Upper lobe of left lung (tissue), 6 donors: ENCODE data around the gene DNAAF8. TPM values are rescaled to one million over a fixed set of nuclear protein-coding genes. Genes with fewer than 3 reads are reported as not detected.

Experiments used
- ATAC-seq, 2 donors: fragments of 200-7000 bp; cut with Tn5 transposase; one replicate each; pipeline ENCODE4 v1.9.1; 2022; ENCODE audit warnings: mild to moderate bottlenecking in 2 of 2, moderate library complexity in 2 of 2; ENCODE audit not compliant: low FRiP score in 2 of 2
- DNase-seq, 2 donors: peaks; one replicate each; pipeline ENCODE4 v3.0.0-alpha.2; 2019 to 2020
- H3K27ac ChIP-seq, 4 donors: fragments of 200-600 bp; sonication (generic); one replicate each; pipeline ENCODE4 v1.5.1; 2016 to 2019
- H3K27me3 ChIP-seq, 4 donors: fragments of 200-600 bp; sonication (generic); one replicate each; pipeline ENCODE4 v1.5.1; 2017 to 2019
- H3K36me3 ChIP-seq, 4 donors: fragments of 200-600 bp; sonication (generic); one replicate each; pipeline ENCODE4 v1.5.1; 2016 to 2019
- H3K4me1 ChIP-seq, 4 donors: fragments of 200-600 bp; sonication (generic); one replicate each; pipeline ENCODE4 v1.5.1; 2018 to 2019
- H3K4me3 ChIP-seq, 4 donors: fragments of 200-600 bp; sonication (generic); one replicate each; pipeline ENCODE4 v1.5.1; 2017 to 2019; ENCODE audit warnings: mild to moderate bottlenecking in 2 of 4, moderate library complexity in 1 of 4
- H3K9me3 ChIP-seq, 4 donors: fragments of 200-600 bp; sonication (generic); one replicate each; pipeline ENCODE4 v1.5.1; 2018 to 2019
- EP300 ChIP-seq, 4 donors: sonication (generic); formaldehyde crosslinking; IDR thresholded peaks; one replicate each; pipeline ENCODE4 v1.5.1; 2017; ENCODE audit warnings: antibody characterized with exemption in 4 of 4, control low read depth in 2 of 4
- POLR2A ChIP-seq, 4 donors: fragments of 450-650 bp; IDR thresholded peaks; one replicate each; pipeline ENCODE4 v1.5.1; 2016 to 2017; ENCODE audit warnings: antibody characterized with exemption in 4 of 4, mild to moderate bottlenecking in 2 of 4
- POLR2AphosphoS5 ChIP-seq, 2 donors: sonication (generic); formaldehyde crosslinking; IDR thresholded peaks; one replicate each; pipeline ENCODE4 v1.5.1; 2017; ENCODE audit warnings: antibody characterized with exemption in 2 of 2
- WGBS, 2 donors: methylation state at CpG; one replicate each; pipeline ENCODE4 v1.1.5; 2017 to 2018; 5-methylcytosine and 5-hydroxymethylcytosine counted together
- total RNA-seq, 6 donors: library from RNA; depleted of rRNA in 4 of 6; stranded (reverse); fragments of >200 nt in 4 of 6; gene quantifications; one replicate each; pipeline versions ENCODE4 v1.1.0 to v1.2.1, GENCODE V29; 2016 to 2021
- TF ChIP-seq, protein P1 (sequence below), 6 experiments: fragments of 450-650 bp in 4 of 6; fragments of 200-600 bp in 2 of 6; sonication (generic) in 2 of 6; IDR thresholded peaks; one replicate each; pipeline ENCODE4 v1.5.1; 2016 to 2019; ENCODE audit warnings: antibody characterized with exemption in 6 of 6
- donor health status: DM: no; HTN: no; CAD: no; lungs with moderate emphysema.
- donor health status: DM: no; HTN: yes; CAD: no; lungs with severe emphysema.

The DNAAF8 gene
- total RNA-seq, 6 donors from 2014 or later, result 1.6 to 19.1 (median 4.3) TPM

DNA sequence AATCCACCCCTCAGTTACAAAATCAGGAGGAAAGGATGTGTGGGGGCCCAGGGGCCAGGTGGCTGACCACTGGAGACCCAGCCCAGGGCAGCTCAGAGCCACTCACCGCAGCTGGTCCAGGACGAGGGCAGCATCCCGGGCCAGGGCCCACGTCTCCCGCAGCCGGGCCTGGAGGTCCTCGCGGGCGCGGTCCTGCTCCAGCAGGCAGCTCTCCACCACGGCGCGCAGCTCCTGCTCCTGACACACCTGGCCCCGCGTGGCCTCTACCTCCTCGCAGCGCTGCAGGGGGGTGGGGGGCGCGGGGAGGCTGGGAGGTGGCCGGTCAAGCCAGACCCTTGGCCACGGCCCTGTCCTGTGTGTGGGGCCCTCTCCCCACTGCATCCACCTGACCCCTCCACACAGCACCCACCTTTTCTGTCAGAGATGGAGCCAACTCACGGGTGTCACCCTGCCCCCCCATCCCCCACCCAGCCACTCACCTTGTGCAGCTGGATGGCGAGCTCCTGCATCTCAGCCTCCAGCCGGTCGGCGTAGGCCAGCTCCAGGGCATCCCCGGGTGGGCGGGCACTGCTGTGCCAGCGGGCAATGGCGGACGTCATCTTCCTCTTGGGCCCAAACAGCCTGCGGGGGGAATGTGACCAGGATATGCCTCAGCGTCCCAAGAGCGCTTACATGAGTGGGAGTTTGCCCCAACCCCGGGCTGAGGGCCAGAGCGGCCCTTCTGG, 35.9 kb upstream of the DNAAF8 start:
- WGBS, 2 donors, result 85 to 97% methylated on average over 6 to 19 of the region's 36 CpGs
- Histone ChIP-seq H3K9me3 (no peaks in the 10 kb centered on the region), H3K27me3 (no peaks in the 10 kb centered on the region), H3K4me1 (peaks cover 8 to 17% (median 9%) of the 10 kb centered on the region in 4 donors), H3K36me3 (peaks cover 12 to 81% (median 52%) of the 10 kb centered on the region in 4 donors), H3K4me3 (no peak overlapping the region), H3K27ac (no peak overlapping the region)
- ATAC-seq (no peak), DNase-seq (peak in 1 of 2 donors; percentile 82)
- TF ChIP-seq, protein P1, sequence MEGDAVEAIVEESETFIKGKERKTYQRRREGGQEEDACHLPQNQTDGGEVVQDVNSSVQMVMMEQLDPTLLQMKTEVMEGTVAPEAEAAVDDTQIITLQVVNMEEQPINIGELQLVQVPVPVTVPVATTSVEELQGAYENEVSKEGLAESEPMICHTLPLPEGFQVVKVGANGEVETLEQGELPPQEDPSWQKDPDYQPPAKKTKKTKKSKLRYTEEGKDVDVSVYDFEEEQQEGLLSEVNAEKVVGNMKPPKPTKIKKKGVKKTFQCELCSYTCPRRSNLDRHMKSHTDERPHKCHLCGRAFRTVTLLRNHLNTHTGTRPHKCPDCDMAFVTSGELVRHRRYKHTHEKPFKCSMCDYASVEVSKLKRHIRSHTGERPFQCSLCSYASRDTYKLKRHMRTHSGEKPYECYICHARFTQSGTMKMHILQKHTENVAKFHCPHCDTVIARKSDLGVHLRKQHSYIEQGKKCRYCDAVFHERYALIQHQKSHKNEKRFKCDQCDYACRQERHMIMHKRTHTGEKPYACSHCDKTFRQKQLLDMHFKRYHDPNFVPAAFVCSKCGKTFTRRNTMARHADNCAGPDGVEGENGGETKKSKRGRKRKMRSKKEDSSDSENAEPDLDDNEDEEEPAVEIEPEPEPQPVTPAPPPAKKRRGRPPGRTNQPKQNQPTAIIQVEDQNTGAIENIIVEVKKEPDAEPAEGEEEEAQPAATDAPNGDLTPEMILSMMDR (IDR thresholded peaks at IDR 0.05), result no peak
- TF ChIP-seq EP300 (IDR thresholded peaks at IDR 0.05) (no peak), POLR2A (IDR thresholded peaks at IDR 0.05) (no peak), POLR2AphosphoS5 (IDR thresholded peaks at IDR 0.05) (no peak)

DNA sequence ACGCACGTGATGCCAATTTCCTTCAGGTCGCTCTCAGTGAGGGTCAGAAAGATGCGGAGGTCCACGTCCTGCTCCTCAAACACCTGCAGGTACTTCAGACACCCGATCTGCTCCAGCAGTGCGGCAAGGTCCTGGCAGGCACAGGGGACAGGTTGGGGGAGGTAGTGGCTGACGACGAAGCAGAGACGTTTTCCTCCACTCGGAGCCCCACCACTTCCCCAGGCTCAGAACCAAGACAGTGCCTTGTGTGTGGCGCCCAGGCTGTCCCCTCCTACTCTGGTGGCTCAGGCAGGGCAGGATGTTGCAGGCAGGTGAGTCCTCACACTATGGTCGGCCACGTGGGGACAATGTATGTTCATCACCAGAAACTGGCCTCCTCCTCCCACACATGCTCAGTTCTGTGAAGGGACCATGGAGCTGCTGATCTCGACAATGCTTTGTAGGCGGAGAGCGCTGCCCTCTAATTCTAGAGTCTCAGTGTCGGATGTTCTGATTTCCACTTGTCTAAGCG, 35.2 kb upstream of the DNAAF8 start:
- TF ChIP-seq, protein P1 (IDR thresholded peaks at IDR 0.05), result no peak
- TF ChIP-seq EP300 (IDR thresholded peaks at IDR 0.05) (no peak), POLR2AphosphoS5 (IDR thresholded peaks at IDR 0.05) (no peak), POLR2A (IDR thresholded peaks at IDR 0.05) (no peak)
- WGBS, 2 donors, result 89 to 95% methylated on average over 10 to 19 of the region's 19 CpGs

DNA sequence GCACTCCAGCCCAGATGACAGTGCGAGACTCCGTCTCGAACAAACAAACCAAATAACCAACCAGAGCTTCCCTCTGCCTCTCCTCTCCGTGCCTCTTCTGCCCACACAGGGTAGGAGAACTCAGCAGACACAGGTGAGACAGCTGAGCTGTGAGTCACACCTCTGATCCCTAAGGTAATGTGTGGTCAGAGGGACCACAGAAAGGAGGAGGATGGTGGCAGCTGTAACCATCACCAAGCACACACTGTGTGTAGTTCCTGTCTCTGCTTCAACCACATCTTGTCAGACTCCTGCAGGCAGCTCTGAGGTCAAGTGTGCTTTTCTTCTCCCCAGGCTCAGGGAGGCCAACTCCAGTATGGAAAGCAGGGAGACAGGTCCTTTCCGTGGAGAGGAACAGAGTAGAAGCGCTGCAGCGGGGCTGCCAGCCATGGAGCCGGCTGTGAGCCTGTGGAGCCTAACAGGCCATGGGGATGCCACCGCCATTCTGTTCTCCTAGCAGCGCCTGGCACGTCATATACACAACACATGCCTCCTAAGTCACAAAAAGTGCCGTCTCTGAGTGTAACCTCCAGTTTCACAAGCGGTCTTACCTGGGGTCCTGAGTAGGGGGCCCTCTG, 33.8 kb upstream of the DNAAF8 start:
- DNase-seq, result no peak
- no peak for ATAC-seq
- H3K4me3 ChIP-seq, result no peak overlapping the region
- H3K9me3 ChIP-seq, result no peaks in the 10 kb centered on the region
- no peak overlapping the region for H3K27ac ChIP-seq
- 89 to 98% methylated on average over 12 to 13 of the region's 13 CpGs for WGBS, 2 donors
- H3K36me3 ChIP-seq, result peaks cover 12 to 95% (median 65%) of the 10 kb centered on the region in 4 donors
- H3K27me3 ChIP-seq, result no peaks in the 10 kb centered on the region
- TF ChIP-seq POLR2A (IDR thresholded peaks at IDR 0.05), result no peak
- TF ChIP-seq EP300 (IDR thresholded peaks at IDR 0.05), result no peak
- no peak for TF ChIP-seq POLR2AphosphoS5 (IDR thresholded peaks at IDR 0.05)
- TF ChIP-seq, protein P1 (IDR thresholded peaks at IDR 0.05), result no peak
- peaks cover 0 to under 1% (median 0%) of the 10 kb centered on the region in 4 donors for H3K4me1 ChIP-seq

More for the DNA sequence above, 35.2 kb upstream of the DNAAF8 start:
- H3K36me3 ChIP-seq, result peaks cover 12 to 87% (median 56%) of the 10 kb centered on the region in 4 donors
- no peaks in the 10 kb centered on the region for H3K27me3 ChIP-seq
- ATAC-seq (no peak), DNase-seq (no peak)
- no peak overlapping the region for H3K27ac ChIP-seq
- H3K4me1 ChIP-seq, result peaks cover 8 to 14% (median 9%) of the 10 kb centered on the region in 4 donors
- H3K4me3 ChIP-seq, result no peak overlapping the region
- no peaks in the 10 kb centered on the region for H3K9me3 ChIP-seq

DNA sequence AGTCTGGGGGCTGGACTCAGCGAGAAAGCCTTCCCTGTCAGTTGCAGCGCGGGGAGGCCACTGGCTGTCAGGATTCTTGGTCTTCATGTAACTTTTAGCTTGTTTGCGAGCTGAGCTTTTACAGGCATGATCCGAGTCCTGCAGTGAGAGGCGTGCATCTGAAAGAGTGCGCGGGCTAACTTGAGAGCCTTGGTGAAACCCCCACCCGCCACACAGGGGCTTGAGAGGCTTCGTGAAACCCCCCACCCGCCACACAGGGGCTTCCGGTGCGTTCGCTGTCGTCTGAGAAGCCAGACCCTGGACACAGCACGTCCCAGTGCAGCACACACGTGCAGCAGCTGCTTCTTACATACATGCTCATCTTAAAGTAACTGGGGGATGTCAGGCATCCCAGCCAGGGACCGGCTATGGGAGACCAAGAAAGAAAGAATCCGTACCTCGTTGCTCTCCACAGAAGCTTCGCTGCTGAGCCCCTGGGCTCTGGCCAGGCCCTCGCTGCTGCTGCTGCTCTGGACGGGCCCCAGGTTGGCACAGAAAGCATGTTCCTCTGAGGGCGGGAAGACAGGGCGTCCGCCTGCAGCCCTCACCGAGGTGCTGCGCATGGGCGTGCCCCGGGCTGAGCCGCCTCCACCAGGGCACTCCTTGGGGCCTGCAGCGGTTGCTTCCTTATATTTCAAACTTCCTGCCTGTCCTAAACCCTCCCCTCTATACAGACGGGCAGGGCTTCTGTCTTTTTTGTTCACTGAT, 33.2 kb upstream of the DNAAF8 start:
- WGBS, 2 donors, result 91 to 93% methylated on average over 19 to 33 of the region's 33 CpGs
- H3K9me3 ChIP-seq, result no peaks in the 10 kb centered on the region
- H3K27ac ChIP-seq, result no peak overlapping the region
- no peaks in the 10 kb centered on the region for H3K27me3 ChIP-seq
- H3K36me3 ChIP-seq, result peaks cover 8 to 94% (median 60%) of the 10 kb centered on the region in 4 donors
- no peak for ATAC-seq
- TF ChIP-seq POLR2A (IDR thresholded peaks at IDR 0.05) (no peak), POLR2AphosphoS5 (IDR thresholded peaks at IDR 0.05) (no peak), EP300 (IDR thresholded peaks at IDR 0.05) (no peak)
- TF ChIP-seq, protein P1 (IDR thresholded peaks at IDR 0.05), result no peak
- DNase-seq, result peak in 1 of 2 donors; percentile 70
- H3K4me1 ChIP-seq, result no peaks in the 10 kb centered on the region
- H3K4me3 ChIP-seq, result no peak overlapping the region
